Gastroesophageal sphincter (tissue), 3 donors: Measurements from ENCODE around the gene LACC1.

Experiments
- CTCF ChIP-seq, 4 experiments: fragments of 200-600 bp in 2 of 4; fragments of 450-650 bp in 2 of 4; sonication (generic) in 1 of 4; IDR thresholded peaks; one replicate each; pipeline ENCODE4 v1.5.1; 2017 to 2019; ENCODE audit warnings: antibody characterized with exemption in 4 of 4, mild to moderate bottlenecking in 2 of 4, moderate library complexity in 2 of 4
- EP300 ChIP-seq: sonication (generic); formaldehyde crosslinking; IDR thresholded peaks from one replicate; pipeline ENCODE4 v1.6.1; 2017; ENCODE audit warnings: antibody characterized with exemption, mild to moderate bottlenecking
- POLR2A ChIP-seq, 2 donors: fragments of 450-650 bp; IDR thresholded peaks; one replicate each; pipeline ENCODE4 v1.6.1; 2017; ENCODE audit warnings: antibody characterized with exemption in 2 of 2, mild to moderate bottlenecking in 2 of 2, moderate library complexity in 1 of 2
- POLR2AphosphoS5 ChIP-seq: sonication (generic); formaldehyde crosslinking; IDR thresholded peaks from one replicate; pipeline ENCODE4 v1.6.1; 2017; ENCODE audit warnings: antibody characterized with exemption

- TF ChIP-seq POLR2A (IDR thresholded peaks at IDR 0.05) (no peak), EP300 (no peak), CTCF (IDR thresholded peaks at IDR 0.05) (no peak), POLR2AphosphoS5 (no peak)
These were observed 50.2 kb downstream of the LACC1 start for GRCh38 chr13:43929947-43930346.
